Neural cell (in vitro differentiated cells): Measurements from ENCODE around the gene SET.

ENCODE experiments used
- EZH2 ChIP-seq: fragments of 200-600, 300-800 bp; shearing (Covaris generic), sonication (generic); IDR thresholded peaks from 2 replicates; pipeline ENCODE4 v1.6.1; 2014; ENCODE audit warnings: antibody characterized with exemption, low read length, borderline replicate concordance, mild to moderate bottlenecking; ENCODE audit not compliant: insufficient read depth, poor library complexity, severe bottlenecking
- RAD21 ChIP-seq: fragments of 450-650 bp; conservative IDR thresholded peaks from 2 replicates; pipeline ENCODE4 v1.6.1; 2014; ENCODE audit warnings: antibody characterized with exemption, mild to moderate bottlenecking, moderate library complexity
- TF ChIP-seq, protein P1 (sequence below): fragments of 450-650 bp; IDR thresholded peaks from 2 replicates; pipeline ENCODE4 v1.5.1; 2014; ENCODE audit warnings: antibody characterized with exemption, mild to moderate bottlenecking, moderate library complexity; ENCODE audit not compliant: poor library complexity, severe bottlenecking
- TF ChIP-seq, protein P2 (sequence below): IDR thresholded peaks from 2 replicates; pipeline ENCODE4 v1.6.1; 2012; ENCODE audit warnings: borderline replicate concordance

DNA sequence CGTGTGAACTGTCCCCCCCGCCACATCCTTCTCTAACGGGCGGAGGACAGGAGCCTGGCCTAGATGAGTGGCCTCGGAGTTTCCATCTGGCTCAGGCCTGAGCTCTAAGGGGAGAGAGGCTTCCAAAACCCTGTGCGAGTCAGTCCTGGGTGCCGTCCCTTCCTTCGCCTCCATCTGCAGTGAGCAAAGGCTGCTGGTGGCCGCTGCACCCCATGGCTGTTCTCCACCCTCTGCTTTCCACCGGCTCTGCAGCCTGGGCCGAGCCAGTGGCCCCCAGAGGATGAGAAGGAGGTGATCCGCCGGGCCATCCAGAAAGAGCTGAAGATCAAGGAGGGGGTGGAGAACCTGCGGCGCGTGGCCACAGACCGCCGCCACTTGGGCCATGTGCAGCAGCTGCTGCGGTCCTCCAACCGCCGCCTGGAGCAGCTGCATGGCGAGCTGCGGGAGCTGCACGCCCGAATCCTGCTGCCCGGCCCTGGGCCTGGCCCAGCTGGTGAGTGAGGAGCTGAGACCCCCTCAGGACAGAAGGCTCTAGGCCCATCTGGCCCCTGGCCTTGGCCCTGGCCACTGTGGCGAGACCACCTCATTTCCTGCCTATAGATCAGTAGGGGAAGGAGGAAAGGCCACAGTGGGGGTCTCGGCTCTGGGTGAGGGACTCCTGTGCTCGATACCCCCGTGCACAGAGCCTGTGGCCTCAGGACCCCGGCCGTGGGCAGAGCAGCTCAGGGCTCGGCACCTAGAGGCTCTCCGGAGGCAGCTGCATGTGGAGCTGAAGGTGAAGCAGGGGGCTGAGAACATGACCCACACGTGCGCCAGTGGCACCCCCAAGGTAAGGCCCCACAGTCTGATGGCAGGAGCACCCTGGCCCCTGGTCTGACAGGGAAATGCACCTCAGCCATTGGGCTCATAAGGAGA is 16.3 kb downstream of the SET start:
- TF ChIP-seq, protein P1, sequence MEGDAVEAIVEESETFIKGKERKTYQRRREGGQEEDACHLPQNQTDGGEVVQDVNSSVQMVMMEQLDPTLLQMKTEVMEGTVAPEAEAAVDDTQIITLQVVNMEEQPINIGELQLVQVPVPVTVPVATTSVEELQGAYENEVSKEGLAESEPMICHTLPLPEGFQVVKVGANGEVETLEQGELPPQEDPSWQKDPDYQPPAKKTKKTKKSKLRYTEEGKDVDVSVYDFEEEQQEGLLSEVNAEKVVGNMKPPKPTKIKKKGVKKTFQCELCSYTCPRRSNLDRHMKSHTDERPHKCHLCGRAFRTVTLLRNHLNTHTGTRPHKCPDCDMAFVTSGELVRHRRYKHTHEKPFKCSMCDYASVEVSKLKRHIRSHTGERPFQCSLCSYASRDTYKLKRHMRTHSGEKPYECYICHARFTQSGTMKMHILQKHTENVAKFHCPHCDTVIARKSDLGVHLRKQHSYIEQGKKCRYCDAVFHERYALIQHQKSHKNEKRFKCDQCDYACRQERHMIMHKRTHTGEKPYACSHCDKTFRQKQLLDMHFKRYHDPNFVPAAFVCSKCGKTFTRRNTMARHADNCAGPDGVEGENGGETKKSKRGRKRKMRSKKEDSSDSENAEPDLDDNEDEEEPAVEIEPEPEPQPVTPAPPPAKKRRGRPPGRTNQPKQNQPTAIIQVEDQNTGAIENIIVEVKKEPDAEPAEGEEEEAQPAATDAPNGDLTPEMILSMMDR = no peak
- TF ChIP-seq RAD21 = no peak
- TF ChIP-seq, protein P2, sequence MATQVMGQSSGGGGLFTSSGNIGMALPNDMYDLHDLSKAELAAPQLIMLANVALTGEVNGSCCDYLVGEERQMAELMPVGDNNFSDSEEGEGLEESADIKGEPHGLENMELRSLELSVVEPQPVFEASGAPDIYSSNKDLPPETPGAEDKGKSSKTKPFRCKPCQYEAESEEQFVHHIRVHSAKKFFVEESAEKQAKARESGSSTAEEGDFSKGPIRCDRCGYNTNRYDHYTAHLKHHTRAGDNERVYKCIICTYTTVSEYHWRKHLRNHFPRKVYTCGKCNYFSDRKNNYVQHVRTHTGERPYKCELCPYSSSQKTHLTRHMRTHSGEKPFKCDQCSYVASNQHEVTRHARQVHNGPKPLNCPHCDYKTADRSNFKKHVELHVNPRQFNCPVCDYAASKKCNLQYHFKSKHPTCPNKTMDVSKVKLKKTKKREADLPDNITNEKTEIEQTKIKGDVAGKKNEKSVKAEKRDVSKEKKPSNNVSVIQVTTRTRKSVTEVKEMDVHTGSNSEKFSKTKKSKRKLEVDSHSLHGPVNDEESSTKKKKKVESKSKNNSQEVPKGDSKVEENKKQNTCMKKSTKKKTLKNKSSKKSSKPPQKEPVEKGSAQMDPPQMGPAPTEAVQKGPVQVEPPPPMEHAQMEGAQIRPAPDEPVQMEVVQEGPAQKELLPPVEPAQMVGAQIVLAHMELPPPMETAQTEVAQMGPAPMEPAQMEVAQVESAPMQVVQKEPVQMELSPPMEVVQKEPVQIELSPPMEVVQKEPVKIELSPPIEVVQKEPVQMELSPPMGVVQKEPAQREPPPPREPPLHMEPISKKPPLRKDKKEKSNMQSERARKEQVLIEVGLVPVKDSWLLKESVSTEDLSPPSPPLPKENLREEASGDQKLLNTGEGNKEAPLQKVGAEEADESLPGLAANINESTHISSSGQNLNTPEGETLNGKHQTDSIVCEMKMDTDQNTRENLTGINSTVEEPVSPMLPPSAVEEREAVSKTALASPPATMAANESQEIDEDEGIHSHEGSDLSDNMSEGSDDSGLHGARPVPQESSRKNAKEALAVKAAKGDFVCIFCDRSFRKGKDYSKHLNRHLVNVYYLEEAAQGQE = no peak
- TF ChIP-seq EZH2 = no peak
